Middle frontal gyrus (tissue), 1 donor: ENCODE measurements around the gene SDF4.
A peak's percentile ranks its signal among the peaks of the same experiment; 100 is the strongest.

Source experiments
- DNase-seq: peaks from one replicate; pipeline ENCODE4 v3.0.0-alpha.2; 2015; ENCODE audit warnings: low spot score; ENCODE audit errors: extremely low spot score

SDF4 gene

DNA sequence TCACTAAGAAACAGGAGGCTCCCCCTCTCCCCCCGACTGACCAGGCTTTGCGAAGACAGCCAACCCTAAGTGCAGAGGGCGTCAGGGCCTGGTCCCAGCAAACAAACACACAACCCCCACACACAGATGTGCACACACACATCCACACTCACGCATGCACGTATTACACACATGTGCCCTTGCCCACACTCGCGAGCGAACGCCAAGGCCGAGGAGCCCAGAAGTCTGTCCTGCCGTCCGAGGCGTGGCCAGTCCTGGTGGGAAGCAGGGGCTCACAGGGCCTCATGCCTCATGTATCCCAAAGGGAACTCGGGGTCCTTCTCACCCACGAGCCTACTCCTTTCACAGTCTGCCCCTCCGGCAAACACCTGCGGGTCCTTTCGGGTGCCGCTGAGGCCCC lies 2.0 kb downstream of the SDF4 start:
- no peak for DNase-seq

DNA sequence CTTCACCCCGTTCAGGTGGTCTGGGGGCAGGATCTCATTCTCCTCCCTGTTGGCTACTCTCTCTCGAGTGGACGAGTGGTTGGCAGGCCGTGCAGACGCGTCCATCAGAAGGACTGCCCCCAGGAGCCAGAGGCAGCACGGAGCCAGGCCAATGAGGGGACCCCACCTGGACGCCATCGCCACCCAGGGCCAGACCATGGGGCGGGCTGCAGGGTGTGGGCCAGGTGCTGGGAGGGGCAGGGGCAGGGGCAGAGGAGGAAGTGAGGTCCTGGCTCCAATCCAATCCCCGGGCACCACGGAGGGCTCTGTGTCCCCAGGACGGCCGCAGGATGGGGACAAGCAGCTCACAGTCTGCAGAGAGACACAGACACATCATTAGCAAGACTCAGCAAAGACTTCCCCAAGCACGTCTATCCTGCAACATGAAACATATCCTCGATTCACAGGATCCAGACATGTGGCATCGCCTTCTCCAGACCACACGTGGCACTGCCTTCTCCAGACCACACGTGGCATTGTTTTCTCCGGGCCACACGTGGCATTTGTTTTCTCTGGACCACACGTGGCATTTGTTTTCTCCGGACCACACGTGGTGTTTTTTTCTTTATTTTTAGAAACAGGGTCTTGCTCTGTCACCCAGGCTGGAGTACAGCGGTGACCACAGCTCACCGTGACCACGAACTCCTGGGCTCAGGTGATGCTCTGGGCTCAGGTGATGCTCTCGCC lies 3.0 kb downstream of the SDF4 start:
- DNase-seq, result no peak

GRCh38 chr1:1228187-1228586 lies 3.6 kb downstream of the SDF4 start:
- no peak for DNase-seq

DNA sequence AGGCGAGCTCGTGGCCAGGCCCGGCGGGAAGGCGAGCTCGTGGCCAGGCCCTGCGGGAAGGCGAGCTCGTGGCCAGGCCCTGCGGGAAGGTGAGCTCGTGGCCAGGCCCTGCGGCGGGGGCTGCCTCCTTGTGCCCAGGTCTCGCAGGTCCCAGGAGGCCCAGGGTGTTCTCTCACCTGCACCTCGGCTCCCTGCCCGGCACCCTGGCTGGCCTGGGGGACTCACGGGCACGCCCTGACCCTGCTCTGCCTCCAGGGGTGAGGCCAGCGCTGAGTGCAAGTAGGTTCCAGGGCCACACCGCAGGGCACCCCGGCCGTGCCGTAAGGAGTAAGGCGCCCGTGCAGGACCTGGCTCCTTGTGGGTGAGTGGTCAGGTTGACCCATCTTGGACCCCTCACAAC lies 4.4 kb downstream of the SDF4 start:
- DNase-seq, result no peak

DNA sequence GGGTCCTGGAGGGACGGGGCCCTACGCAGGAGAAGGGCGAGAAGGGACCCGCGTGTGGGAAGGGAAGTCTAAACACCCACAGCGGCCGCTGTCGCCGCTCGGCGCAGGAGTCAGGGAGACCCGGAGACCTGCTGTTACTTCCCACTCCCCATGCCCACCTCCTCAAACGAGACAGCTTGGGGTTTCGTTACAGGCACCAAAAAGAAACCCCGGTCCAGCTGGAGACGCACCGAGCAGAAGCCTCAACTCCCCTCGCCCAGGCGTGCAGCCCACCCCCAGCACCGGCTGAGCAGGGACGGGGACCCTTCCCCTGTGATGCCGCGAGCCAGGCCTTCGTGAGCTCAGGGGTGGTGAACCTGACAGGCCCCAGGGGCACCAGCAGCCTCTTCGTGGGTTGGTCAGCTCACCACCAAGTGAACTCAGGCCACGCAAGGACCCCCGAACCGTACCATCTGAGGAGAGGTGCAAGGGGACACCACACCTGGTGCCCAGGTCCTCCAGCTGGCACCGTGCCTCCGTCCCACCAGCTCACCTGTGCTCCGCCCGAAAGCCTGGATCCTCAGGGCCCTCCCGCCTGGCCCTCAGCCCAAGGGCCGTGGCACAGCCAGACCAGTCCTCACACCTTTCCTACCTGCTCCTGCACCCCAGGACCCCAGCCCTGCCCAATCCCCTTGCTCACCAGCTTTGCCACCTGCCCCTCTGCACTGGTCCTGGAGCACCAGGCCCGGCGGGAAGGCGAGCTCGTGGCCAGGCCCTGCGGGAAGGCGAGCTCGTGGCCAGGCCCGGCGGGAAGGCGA lies 5.0 kb downstream of the SDF4 start:
- DNase-seq, result no peak

DNA sequence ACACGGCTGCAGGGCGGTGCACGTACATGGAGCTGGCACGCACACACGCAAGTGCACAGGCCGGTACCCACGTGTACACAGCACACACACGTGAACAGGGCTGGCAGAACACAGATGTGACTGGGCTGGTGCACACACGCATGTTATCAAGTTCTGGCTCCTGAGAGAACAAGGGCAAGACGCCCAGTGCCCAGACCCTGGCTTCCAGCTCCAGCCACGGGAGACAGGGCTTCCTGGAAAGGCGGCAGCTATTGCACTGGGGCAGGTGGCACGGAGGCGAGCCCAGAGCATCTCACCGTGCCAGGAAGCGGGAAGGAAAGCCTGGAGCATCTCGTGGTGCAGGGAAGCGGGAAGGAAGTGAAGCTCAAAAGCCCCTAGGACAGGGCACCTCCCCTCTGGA lies 5.9 kb downstream of the SDF4 start:
- DNase-seq, result no peak

GRCh38 chr1:1225238-1225845 lies 6.5 kb downstream of the SDF4 start:
- no peak for DNase-seq

DNA sequence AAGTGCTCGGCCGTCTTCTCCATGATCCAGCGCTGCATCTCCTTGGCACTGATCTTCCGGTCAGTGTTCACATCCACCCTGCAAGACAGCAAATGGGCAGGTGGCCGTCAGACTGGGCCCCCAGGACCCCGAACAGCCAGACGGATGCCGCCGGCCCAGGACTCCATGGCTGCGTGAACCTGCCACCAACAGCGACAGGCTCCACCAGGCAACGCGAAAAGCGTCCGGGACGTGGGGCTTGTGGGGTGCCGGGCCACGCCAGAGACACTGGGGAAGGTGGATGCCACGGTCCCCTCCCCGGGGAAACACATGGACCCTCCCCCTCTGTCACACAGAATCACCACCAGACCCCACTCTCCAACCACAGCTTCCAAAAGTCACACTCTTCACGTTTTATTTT lies 7.9 kb downstream of the SDF4 start:
- no peak for DNase-seq

DNA sequence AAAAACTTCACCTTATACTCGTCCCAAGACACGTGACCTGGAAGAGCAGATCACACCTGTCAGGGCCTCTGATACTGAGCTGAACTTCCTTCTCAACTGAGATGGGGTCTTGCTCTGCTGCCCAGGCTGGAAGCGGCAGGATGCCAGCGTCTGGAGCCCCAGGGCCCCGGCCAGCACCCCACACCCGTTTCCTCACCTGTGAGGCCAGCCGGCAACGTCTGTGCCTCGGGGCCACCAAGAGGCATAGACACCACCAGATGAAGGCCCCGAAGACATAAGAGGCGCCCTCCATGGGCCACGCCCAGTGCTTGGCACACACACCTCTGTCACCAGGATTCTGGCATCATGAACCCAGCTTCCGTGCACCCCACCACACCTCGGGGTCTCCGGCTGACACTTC lies 8.5 kb downstream of the SDF4 start:
- DNase-seq, result no peak

- DNase-seq, result no peak
Measured at GRCh38 chr1:1222575-1223225, 9.1 kb downstream of the SDF4 start.

DNA sequence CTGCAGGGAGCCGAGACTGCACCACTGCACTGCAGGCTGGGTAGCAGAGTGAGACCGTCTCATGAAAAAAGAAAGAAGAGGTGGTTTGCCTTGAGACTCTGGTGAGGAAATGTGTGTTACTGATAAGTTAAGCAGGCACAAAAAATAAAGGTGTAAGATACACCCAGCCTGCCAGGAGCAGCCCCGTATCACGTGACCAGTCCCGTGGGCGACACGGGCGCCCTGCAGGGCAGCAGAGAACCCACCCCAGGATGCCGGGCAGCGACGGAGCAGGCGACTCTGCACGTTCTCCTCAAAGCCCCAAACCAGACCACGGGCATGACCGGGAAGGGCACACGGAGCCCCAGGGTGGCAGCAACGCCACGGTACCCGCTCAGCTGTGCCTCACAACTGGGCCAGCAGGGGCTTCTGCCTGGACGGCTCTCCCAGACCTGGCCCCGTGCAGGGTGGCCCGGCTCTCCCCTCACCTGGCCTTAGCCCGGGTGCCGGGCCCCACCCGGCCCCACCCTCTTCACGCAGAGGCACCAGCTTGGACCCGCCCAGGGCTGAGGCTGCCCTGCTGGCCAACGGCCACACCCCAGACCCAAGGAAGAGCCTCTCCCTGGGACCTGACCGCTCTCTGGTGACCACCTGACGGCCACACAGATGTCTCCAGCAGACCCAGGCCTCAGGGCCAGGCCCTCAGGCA lies 9.8 kb downstream of the SDF4 start:
- DNase-seq, result no peak

- no peak for DNase-seq
Measured at GRCh38 chr1:1220197-1220596, 11.6 kb downstream of the SDF4 start.

GRCh38 chr1:1219341-1219740 lies 12.5 kb downstream of the SDF4 start:
- no peak for DNase-seq

GRCh38 chr1:1218524-1219200 lies 13.1 kb downstream of the SDF4 start:
- DNase-seq, result no peak

- DNase-seq, result peak; percentile 4
Measured at GRCh38 chr1:1217621-1218523, 13.9 kb downstream of the SDF4 start.

DNA sequence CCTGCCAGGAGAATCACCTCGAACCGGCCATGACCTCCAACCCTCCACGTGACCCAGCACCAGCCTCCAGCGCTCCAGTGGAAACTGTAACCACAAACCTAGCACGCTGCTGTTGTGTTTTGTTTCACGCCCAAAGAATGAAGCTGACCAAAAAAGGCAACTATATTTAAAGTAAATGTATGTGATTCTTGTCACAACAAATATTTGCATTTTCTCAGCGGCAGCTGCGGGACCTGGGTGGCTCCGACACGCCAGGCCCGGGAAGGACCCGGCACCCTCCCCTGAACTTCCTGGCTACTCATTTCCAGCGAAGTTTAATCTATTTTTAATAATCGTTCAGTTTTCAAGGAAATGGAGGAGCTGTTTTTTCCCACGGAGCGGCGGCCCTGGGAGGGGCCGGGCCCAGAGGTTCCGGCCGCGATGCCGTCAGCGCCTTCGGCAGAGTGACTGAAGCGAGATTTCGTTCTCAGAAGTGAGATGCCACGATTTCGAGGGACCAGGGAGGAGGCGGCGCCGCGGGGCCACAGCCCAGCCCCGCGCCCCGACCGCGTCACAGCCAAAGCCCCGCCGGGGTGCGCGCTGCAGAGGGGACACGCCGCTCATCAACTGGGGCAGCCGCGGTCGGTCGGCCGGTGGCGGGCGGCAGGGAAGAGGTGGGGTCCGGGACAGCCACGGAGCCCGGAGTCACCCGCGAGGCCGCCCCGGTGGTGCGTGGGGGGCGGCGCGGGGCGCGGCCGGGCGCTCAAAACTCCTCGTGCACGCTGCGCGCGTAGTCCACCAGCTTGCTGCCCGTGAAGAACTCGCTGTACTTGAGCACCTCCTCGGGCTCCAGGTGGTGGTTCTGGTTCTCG lies 14.8 kb downstream of the SDF4 start:
- no peak for DNase-seq

- no peak for DNase-seq
Measured at GRCh38 chr1:1215881-1216605, 15.8 kb downstream of the SDF4 start.

- no peak for DNase-seq
Measured at GRCh38 chr1:1215080-1215676, 16.6 kb downstream of the SDF4 start.
